NCI-H1694 treated with DMSO at 0.1 percent for 48 hours (cell line): ENCODE data around the gene KMT2E.

Source experiments
- DNase-seq: peaks from one replicate; lab custom pipeline; 2025; lab: John Stamatoyannopoulos, UW

The KMT2E gene

GRCh38 chr7:105086850-105087249 lies 72.8 kb downstream of the KMT2E start:
- DNase-seq = no peak

DNA sequence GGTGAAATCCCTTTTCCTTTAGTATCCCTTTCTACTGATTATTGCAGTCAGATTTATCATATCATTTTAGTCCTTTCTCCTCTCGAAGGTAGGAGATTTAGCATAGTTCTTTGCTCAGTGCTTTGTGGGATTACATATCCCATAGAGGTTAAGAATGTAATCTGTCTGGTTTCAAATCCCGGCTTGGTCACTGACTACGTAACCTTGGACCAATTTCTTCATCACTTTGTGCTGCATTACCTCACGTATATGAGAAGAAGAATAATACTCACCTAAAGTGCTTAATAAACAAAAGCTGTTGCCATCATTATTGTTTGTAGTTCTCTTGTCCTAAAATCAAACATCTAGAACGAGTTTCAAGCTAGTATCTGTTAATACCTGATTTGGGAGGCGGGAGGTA lies 74.0 kb downstream of the KMT2E start:
- DNase-seq = no peak

DNA sequence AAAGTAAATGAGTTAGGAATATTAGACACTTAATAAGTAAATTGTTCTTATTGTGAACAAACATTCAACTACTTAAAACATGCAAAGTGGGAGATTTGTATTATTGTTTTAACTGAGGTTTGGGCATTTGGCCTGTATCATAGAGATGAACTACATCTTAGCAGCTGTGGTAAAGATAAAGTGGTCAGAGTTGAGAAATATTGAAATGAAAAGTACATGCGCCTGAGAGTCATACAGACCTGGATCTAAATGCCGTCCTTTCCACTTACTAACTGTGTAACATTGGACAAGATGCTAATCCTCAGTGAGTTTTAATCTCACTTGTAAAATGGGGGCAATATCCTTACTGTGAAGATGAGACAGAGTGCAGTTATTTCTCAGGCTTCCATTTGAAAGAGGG lies 74.5 kb downstream of the KMT2E start:
- DNase-seq = no peak

DNA sequence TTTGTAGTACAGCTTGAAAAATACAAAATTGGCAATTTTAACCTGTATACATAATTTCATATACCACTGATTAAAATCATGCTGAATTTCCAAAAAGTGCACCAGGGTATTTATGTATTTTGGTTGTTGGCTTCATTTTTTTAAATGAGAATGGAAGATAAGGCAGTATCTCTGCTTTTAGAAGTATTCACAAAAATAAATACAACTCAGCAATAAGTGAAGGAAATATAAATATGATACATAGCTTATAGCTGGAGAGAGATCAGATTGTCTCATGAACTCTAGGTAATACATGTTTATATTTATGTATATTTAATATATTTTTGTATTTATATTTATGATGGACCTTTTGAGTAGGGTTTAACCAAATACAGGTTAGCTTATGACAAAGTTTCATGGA lies 81.0 kb downstream of the KMT2E start:
- no peak for DNase-seq

DNA sequence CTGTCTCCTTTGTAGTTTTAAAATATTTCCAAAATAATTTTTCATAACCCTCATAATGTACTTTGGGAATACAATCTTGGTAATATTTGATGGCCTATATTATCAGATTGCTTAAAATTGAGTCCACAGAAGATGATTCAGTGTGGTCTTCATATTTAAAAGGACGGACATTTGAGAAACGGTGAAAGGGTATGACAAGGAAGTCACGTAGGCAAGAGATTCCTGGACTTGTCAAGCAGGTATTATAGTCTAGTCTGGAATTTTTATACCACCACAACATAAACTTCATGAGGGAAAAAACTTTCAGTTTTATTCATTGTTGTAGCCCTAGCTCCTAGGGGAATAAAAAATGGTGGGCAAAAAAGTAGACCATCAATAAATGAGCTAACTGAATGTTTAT lies 82.3 kb downstream of the KMT2E start:
- DNase-seq = no peak

- DNase-seq = no peak
Observed at GRCh38 chr7:105097619-105098018, 83.6 kb downstream of the KMT2E start.

- no peak for DNase-seq
Observed at GRCh38 chr7:105098863-105099515, 85.0 kb downstream of the KMT2E start.

DNA sequence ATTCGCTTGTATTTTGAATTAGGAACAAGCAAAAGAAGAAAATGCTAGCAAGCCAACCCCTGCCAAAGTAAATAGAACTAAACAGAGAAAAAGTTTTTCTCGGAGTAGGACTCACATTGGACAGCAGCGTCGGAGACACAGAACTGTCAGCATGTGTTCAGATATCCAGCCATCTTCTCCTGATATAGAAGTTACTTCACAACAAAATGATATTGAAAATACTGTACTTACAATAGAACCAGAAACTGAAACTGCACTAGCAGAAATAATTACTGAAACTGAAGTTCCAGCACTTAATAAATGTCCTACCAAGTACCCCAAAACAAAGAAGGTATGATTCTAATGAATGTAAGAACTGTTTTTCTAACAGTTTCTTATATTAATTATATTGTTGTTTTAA lies 87.9 kb downstream of the KMT2E start:
- DNase-seq = no peak

DNA sequence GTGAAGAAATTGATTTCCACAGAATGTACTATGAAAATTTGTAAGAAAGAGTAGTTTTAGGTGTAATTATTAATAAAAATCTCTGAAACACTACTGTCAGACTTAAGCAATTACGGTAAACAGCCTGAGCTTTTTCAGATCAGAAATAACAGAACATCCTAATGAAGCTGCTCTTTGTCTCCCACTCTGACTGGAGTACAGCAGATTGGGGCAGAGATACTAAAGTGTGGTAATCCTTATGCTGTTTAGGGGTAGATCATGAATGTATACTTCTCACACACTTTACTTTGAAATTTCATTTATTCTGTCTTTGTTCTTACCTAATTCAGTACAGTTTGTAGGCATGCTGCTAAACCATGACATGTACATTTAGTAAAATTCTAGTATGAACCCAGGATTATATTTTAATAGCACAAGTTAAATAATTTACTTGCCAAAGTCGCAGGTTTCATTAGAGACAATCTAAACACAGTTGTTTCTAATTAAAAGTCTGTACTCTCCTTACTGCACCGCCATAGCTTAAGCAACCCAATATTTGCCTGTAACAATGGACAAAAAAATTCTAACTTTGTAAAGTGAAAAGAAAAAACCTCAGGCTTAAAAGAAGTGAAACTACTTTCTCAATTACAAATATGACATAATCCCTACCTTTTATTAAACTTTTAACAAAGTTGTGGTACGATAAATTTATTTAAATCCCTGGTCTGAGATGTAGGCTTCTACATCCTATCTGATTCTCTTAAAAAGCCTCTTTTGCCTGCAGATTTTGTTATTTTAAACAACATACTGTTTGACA lies 88.8 kb downstream of the KMT2E start:
- DNase-seq = no peak

DNA sequence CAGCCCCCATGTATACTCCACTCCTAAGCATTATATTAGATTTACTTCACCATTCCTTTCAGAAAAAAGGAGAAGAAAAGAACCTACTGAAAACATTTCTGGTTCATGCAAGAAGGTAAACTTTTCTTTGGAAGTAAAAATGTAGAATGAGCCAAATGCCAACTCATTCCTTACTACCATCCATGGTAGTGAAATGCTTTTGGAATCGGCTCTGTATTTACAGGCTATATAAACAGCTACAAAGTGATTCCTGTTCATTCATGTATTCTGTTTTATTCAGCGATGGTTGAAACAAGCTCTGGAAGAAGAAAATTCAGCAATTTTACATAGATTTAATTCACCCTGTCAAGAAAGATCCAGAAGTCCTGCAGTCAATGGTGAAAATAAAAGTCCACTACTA lies 91.6 kb downstream of the KMT2E start:
- no peak for DNase-seq

DNA sequence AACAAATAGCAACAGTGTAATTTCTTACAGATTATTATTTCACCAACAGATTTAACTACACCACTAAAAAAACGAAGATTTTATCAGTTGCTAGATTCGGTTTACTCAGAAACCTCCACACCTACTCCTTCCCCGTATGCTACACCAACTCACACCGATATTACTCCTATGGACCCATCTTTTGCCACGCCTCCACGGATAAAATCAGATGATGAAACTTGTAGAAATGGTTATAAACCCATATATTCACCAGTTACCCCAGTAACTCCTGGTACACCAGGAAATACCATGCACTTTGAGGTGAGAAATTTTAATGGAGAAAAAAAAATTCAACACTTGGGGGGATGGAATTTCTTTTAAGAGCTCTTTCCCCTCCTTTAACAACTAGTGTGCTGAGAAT lies 92.5 kb downstream of the KMT2E start:
- DNase-seq = no peak

DNA sequence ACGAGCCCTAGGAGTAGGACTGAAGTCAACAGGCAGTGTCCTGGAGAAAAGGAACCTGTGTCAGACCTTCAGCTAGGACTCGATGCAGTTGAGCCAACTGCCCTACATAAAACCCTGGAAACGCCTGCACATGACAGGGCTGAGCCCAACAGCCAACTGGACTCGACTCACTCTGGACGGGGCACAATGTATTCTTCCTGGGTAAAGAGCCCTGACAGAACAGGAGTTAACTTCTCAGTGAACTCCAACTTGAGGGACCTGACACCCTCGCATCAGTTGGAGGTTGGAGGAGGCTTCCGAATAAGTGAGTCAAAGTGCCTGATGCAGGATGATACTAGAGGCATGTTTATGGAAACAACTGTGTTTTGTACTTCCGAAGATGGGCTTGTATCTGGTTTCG lies 93.5 kb downstream of the KMT2E start:
- DNase-seq = no peak

- DNase-seq = no peak
Observed at GRCh38 chr7:105112440-105113418, 98.7 kb downstream of the KMT2E start.

- no peak for DNase-seq
Observed at GRCh38 chr7:105118612-105119600, 104.9 kb downstream of the KMT2E start.

DNA sequence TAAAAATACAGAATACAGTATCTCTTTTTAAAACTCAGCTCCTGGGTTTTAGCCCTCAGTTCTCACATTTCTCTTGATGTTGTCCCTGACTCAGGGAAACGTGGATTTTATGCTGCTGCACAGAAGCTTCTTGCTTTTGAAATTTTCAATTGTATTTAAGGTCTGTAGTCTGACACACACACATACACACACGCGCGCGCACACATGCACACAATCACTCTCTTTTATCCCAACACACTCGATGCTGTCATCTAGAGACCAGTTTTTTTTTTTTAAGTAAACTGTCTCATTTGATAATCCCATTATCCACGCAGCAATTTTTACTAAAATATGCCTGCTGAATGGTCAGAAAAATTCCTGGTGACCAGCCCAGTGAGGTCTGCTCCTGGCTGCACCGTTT lies 108.6 kb downstream of the KMT2E start:
- no peak for DNase-seq

- no peak for DNase-seq
Observed at GRCh38 chr7:105125745-105126144, 111.7 kb downstream of the KMT2E start.

DNA sequence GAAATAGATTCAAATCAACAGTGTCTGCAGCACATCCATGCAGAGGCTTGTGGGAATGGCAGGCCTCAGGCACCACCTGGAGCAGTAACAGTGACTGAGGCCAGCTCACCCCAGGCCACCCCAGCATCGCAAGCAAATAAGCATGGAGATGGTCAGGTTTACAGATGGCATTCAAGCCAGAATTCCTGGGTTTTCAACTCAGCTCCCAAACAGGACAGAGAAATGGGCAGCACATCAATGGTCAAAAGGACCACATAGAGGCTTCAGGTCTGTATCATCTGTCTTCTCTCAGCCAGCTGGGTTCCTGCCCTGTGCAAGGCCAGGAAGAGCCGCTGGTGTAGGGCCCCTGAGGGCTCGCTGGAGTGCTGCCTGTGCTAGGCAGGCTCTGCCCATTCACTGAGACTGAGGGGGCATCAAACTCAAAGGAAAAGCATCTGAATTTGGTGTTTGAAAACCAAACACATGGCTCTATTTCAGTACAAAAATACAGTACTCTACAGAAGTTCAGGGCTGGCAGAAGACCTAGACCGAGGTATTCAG lies 112.5 kb downstream of the KMT2E start:
- DNase-seq = no peak

DNA sequence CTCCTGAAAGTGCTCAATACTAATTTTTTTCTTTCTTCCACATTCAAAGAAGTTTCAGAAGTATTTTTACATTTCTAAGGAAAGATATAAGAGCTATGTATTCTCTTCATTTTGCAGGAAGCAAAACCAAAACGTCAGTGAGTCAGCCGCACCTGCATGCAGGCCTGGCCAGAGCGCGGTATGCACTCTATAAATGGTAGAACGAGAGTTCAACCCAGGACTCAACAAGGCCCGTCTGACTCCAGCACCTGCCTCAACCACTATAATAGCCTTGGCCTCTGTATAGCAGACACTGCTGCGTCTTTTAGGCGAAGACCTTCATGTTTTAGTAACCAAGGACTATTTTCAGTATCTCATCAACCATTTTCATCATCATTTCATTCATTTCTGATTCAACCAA lies 113.2 kb downstream of the KMT2E start:
- DNase-seq = no peak

DNA sequence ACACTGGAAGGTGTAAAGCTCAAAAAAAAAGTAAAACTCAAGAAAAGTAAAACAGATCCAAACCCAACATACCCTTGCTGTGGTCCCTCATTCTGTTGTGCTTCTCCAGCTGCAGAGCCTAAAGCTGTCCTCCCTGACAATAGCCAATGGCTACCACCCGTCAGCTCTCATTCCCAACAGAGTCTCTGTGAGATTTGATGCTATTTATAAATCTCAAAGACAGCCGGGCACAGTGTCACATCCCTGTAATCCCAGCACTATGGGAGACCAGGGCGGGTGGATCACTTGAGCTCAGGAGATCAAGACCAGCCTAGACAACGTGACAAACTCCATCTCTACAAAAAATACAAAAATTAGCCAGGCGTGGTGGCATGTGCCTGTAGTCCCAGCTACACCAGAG lies 116.0 kb downstream of the KMT2E start:
- no peak for DNase-seq

GRCh38 chr7:105130580-105130979 lies 116.6 kb downstream of the KMT2E start:
- no peak for DNase-seq

GRCh38 chr7:105131033-105131656 lies 117.1 kb downstream of the KMT2E start:
- DNase-seq = no peak
